GM19193 (cell line): ENCODE data around the gene ODF2.

Source experiments
- POLR2A ChIP-seq: IDR thresholded peaks from 4 replicates; pipeline ENCODE4 v1.6.1; 2011; ENCODE audit not compliant: insufficient read depth, insufficient read length; ENCODE audit errors: extremely low read depth

ODF2 gene

GRCh38 chr9:128495296-128495695 is 39.5 kb downstream of the ODF2 start:
- TF ChIP-seq POLR2A, result no peak

GRCh38 chr9:128495804-128496417 is 40.1 kb downstream of the ODF2 start:
- TF ChIP-seq POLR2A, result no peak

- TF ChIP-seq POLR2A, result no peak
Observed at GRCh38 chr9:128497824-128498610, 42.2 kb downstream of the ODF2 start.

GRCh38 chr9:128498911-128499310 is 43.1 kb downstream of the ODF2 start:
- TF ChIP-seq POLR2A, result no peak

GRCh38 chr9:128499920-128500319 is 44.1 kb downstream of the ODF2 start:
- TF ChIP-seq POLR2A, result no peak

GRCh38 chr9:128503870-128504269 is 48.1 kb downstream of the ODF2 start:
- no peak for TF ChIP-seq POLR2A

- TF ChIP-seq POLR2A, result peak; percentile 81
Observed at GRCh38 chr9:128504485-128505413, 48.9 kb downstream of the ODF2 start, which contains the start of gene GLE1. Gene GLE1 (plus strand): TSS chr9:128504719. CDS start chr9:128504806, 87 bp downstream.

GRCh38 chr9:128505414-128505765 is 49.6 kb downstream of the ODF2 start:
- TF ChIP-seq POLR2A, result no peak

- no peak for TF ChIP-seq POLR2A
Observed at GRCh38 chr9:128512820-128513219, 57.0 kb downstream of the ODF2 start.

GRCh38 chr9:128521956-128522355 is 66.2 kb downstream of the ODF2 start:
- TF ChIP-seq POLR2A, result no peak

- TF ChIP-seq POLR2A, result no peak
Observed at GRCh38 chr9:128523199-128523925, 67.6 kb downstream of the ODF2 start.

- TF ChIP-seq POLR2A, result no peak
Observed at GRCh38 chr9:128526720-128527119, 70.9 kb downstream of the ODF2 start.

GRCh38 chr9:128528445-128529160 is 72.8 kb downstream of the ODF2 start:
- TF ChIP-seq POLR2A, result no peak

- no peak for TF ChIP-seq POLR2A
Observed at GRCh38 chr9:128529191-128529590, 73.4 kb downstream of the ODF2 start.
